ENCODE data around the gene CNTNAP2. TPM values are rescaled to one million over a fixed set of nuclear protein-coding genes. Genes with fewer than 3 reads are reported as not detected.

The CNTNAP2 gene
- total and polyA plus RNA-seq, 2 of the 8 experiments (the other 6 are each of a cell fraction or from before 2014, with no cell fraction given) = 27.9 to 71.0 TPM

DNA sequence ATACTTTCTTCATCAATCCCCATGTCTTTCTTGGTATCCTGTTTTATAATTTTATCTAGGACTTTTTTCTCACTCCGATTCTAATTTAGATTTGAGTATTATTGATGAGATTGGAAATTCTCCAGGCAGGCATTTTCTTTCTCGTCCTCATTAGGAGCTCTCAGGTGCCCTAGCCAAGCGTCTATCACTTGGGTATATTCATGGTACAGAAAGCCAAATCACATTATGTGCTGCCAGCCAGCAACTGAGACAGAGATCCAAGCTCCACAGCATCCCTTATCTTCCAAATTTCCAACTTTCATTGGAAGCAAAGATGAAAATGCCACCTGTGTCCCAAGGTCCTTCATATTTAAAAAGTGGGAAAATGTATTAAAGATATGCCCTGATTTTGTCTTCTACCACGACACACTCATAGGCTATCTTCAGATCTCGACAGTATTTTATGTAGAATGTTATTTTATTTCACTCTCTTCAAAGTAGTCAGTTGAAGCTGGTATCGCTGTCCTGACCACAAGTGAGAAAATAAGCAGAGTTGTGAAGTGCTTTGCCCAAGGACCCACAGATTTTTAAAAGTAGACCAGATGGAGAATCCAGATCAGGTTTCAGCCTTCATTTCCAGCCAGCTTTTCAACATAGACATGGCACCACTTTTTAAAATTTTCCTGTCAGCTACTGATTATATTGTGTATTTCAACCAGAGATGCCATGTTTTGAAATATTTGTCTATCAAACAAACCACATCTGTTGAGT, 773.4 kb downstream of the CNTNAP2 start:
- Histone ChIP-seq H3K36me3 (ENCODE audit: control insufficient read depth in 2 of 4, insufficient read depth in 4 of 4, low read length in 3 of 4) (no peaks in the 10 kb centered on the region), H3K4me2 (ENCODE audit: insufficient read depth in 1 of 2, low read depth in 2 of 2, low read length in 2 of 2) (no peak overlapping the region), H4K20me1 (replicated peaks in 1 of 2; ENCODE audit: control insufficient read depth in 1 of 2, insufficient read depth in 2 of 2, low read length in 2 of 2) (no peaks in the 10 kb centered on the region), H3K4ac (replicated peaks; ENCODE audit: insufficient read length, low read depth, low read length) (no peak overlapping the region), H3K23ac (ENCODE audit: insufficient read length) (no peak overlapping the region), H3K79me1 (ENCODE audit: low read depth, low read length) (no peaks in the 10 kb centered on the region), H3K79me2 (ENCODE audit: control insufficient read depth in 1 of 2, insufficient read depth in 2 of 2, low read length in 2 of 2) (no peaks in the 10 kb centered on the region), H2BK5ac (ENCODE audit: low read depth, low read length) (no peak overlapping the region), H3K27ac (ENCODE audit: low read depth, low read length) (no peak overlapping the region), H3K9ac (replicated peaks in 1 of 4; ENCODE audit: extremely low read depth in 1 of 4, low read depth in 3 of 4, low read length in 3 of 4) (no peak overlapping the region), H3K18ac (ENCODE audit: extremely low read depth, low read length) (no peak overlapping the region), H2BK120ac (replicated peaks; ENCODE audit: low read depth, low read length) (no peak overlapping the region), H2BK12ac (ENCODE audit: low read depth, low read length) (no peak overlapping the region), H2AFZ (ENCODE audit: low read length) (no peak overlapping the region), H3K56ac (replicated peaks; ENCODE audit: insufficient read length, low read depth, low read length) (no peak overlapping the region), H3K4me1 (replicated peaks in 1 of 4; ENCODE audit: control insufficient read depth in 3 of 4, insufficient read depth in 4 of 4, low read length in 3 of 4) (peaks cover 0 to 2% (median 0%) of the 10 kb centered on the region in 4 experiments; a peak in 2 of 7 replicates), H3K4me3 (ENCODE audit: extremely low read depth in 1 of 4, insufficient read depth in 2 of 4, low read depth in 3 of 4, low read length in 4 of 4) (no peak overlapping the region), H2AK5ac (ENCODE audit: low read depth, low read length) (no peak overlapping the region), H2BK15ac (ENCODE audit: low read length) (no peak overlapping the region), H2BK20ac (ENCODE audit: low read length) (no peak overlapping the region), H4K8ac (ENCODE audit: extremely low read depth, insufficient read depth, low read length) (no peak overlapping the region), H4K91ac (replicated peaks; ENCODE audit: insufficient read length, low read length) (no peak overlapping the region), H3K23me2 (ENCODE audit: low read depth, low read length) (no peaks in the 10 kb centered on the region), H3K9me3 (ENCODE audit: insufficient read depth in 2 of 2, low read depth in 1 of 2, low read length in 1 of 2) (no peaks in the 10 kb centered on the region), H3K14ac (ENCODE audit: insufficient read length) (no peak overlapping the region), H4K5ac (ENCODE audit: insufficient read length, low read depth, low read length) (no peak overlapping the region), H3K27me3 (replicated peaks in 1 of 4; ENCODE audit: control insufficient read depth in 3 of 4, extremely low read depth in 1 of 4, insufficient read depth in 3 of 4, low read length in 3 of 4) (no peaks in the 10 kb centered on the region)
- no peak for DNase-seq (ENCODE audit: low read depth in 1 of 2, low spot score in 2 of 2)
- FAIRE-seq = no peak
- CTCF ChIA-PET (ENCODE audit: partially characterized antibody) = interaction anchor here (0.9 kb wide), 1 partner anchor 72 kb away, joined by 3 read pairs; no protein-coding TSS in a partner anchor
- TF ChIP-seq POLR2A (IDR thresholded peaks at IDR 0.05; ENCODE audit: control extremely low read depth in 1 of 2, low read depth in 2 of 2, low read length in 2 of 2) (no peak), RFX5 (IDR thresholded peaks at IDR 0.05; ENCODE audit: borderline replicate concordance, low read depth, low read length) (no peak), RBBP5 (IDR thresholded peaks at IDR 0.05; ENCODE audit: borderline replicate concordance, low read depth, low read length) (no peak), TBP (IDR thresholded peaks at IDR 0.05; ENCODE audit: low read depth, low read length) (no peak), RXRA (IDR thresholded peaks at IDR 0.05; ENCODE audit: insufficient read depth, low read depth, low read length) (no peak), NRF1 (IDR thresholded peaks at IDR 0.05; ENCODE audit: low read depth, low read length) (no peak), TCF12 (IDR thresholded peaks at IDR 0.05; ENCODE audit: low read depth, low read length) (no peak), JUND (IDR thresholded peaks at IDR 0.05; ENCODE audit: low read length) (no peak), CHD1 (IDR thresholded peaks at IDR 0.05; ENCODE audit: low read depth, low read length) (no peak)
- WGBS, 2 experiments (ENCODE audit: extremely low coverage in 1 of 2, insufficient coverage in 1 of 2, insufficient read length in 1 of 2, insufficient replicate concordance in 2 of 2, low coverage in 1 of 2, low lambda C conversion rate in 2 of 2, missing lambda C conversion rate in 1 of 2) = 90% methylated on average over 6 of the region's 6 CpGs; no CpG with 5 or more reads in 1 of the 2 experiments
- POLR2A ChIA-PET (ENCODE audit: partially characterized antibody) = no interaction called here
